HepG2 (cell line): ENCODE results near the gene USH2A. TPM values are rescaled to one million over a fixed set of nuclear protein-coding genes. Genes with fewer than 3 reads are reported as not detected.

Experiments used
- ATAC-seq: fragments of 200-7000 bp; cut with Tn5 transposase; 3 replicates; pipeline ENCODE4 v1.9.1; 2020; ENCODE audit warnings: mild to moderate bottlenecking, moderate library complexity
- BruUV-seq: library from RNA; stranded (reverse); fragments of 400-500 nt; replicated peaks from 2 replicates; lab custom pipeline; 2021; lab: Mats Ljungman, UMichigan
- CTCF ChIA-PET: fragments of 300-600 bp; formaldehyde crosslinking; extraction: SDS; loops from one replicate; lab custom pipeline; 2021; ENCODE audit warnings: low total read pairs, inconsistent platforms, low intra/inter-chr PET ratio; lab: Yijun Ruan, JAX
- POLR2A ChIA-PET: fragments of 350-600 bp; sonication (Branson Sonifier 250); formaldehyde crosslinking; loops from one replicate; lab custom pipeline; 2020; ENCODE audit warnings: antibody characterized with exemption, inconsistent platforms; lab: Yijun Ruan, JAX
- DNase-seq: peaks from one replicate; pipeline ENCODE4 v3.0.0-alpha.2; 2015; ENCODE audit warnings: low spot score
- FAIRE-seq: peaks from 3 replicates; lab custom pipeline; 2011; peaks lifted over from hg19 to GRCh38; lab: Jason Lieb, UNC
- H2AFZ ChIP-seq: one replicate; pipeline ENCODE4 v1.6.1; 2011; ENCODE audit warnings: low read length, inconsistent platforms
- H3K27ac ChIP-seq: fragments of 300-600 bp; 3 replicates; pipeline ENCODE4 v1.8.0; 2011; ENCODE audit warnings: mixed run types, mild to moderate bottlenecking, mixed read lengths, low read length, inconsistent platforms; ENCODE audit not compliant: insufficient read depth; ENCODE audit errors: extremely low read length
- H3K27me3 ChIP-seq, 2 experiments: fragments of 200-600 bp in 1 of 2; 2 replicates in 1 of 2; 3 replicates in 1 of 2; pipeline versions ENCODE4 v1.6.0 to v1.8.0; 2011; ENCODE audit warnings: low read length in 2 of 2, mild to moderate bottlenecking in 2 of 2, moderate library complexity in 2 of 2, inconsistent platforms in 1 of 2; ENCODE audit not compliant: insufficient read depth in 2 of 2, control insufficient read depth in 1 of 2
- H3K36me3 ChIP-seq, 2 experiments: fragments of 200-600 bp in 1 of 2; replicated peaks in 1 of 2; 2 replicates in 1 of 2; 3 replicates in 1 of 2; pipeline versions ENCODE4 v1.5.1 to v1.8.0; 2011; ENCODE audit warnings: low read length in 2 of 2, inconsistent platforms in 1 of 2; ENCODE audit not compliant: insufficient read depth in 2 of 2, control insufficient read depth in 1 of 2
- H3K4me1 ChIP-seq: 2 replicates; pipeline ENCODE4 v1.5.1; 2012; ENCODE audit warnings: low read length, inconsistent platforms; ENCODE audit not compliant: insufficient read depth
- H3K4me2 ChIP-seq: 2 replicates; pipeline ENCODE4 v1.6.0; 2011; ENCODE audit warnings: low read depth, low read length, inconsistent platforms
- H3K4me3 ChIP-seq, 3 experiments: fragments of 200-600 bp in 1 of 3; sonication (generic), shearing (Covaris generic) in 1 of 3; replicated peaks in 1 of 3; 2 replicates each; pipeline ENCODE4 v1.5.1; 2011 to 2016; ENCODE audit warnings: low read length in 3 of 3, inconsistent platforms in 2 of 3, low read depth in 2 of 3, mild to moderate bottlenecking in 2 of 3, control low read depth in 1 of 3, mixed read lengths in 1 of 3; ENCODE audit not compliant: insufficient read depth in 1 of 3
- H3K79me2 ChIP-seq: one replicate; pipeline ENCODE4 v1.6.1; 2011; ENCODE audit warnings: low read length, inconsistent platforms; ENCODE audit not compliant: insufficient read depth
- H3K9ac ChIP-seq: 2 replicates; pipeline ENCODE4 v1.6.0; 2011; ENCODE audit warnings: mild to moderate bottlenecking, low read depth, low read length, inconsistent platforms; ENCODE audit not compliant: insufficient read depth
- H3K9me3 ChIP-seq: 2 replicates; pipeline ENCODE4 v1.5.1; 2012; ENCODE audit warnings: mild to moderate bottlenecking, low read length
- H4K20me1 ChIP-seq: 2 replicates; pipeline ENCODE4 v1.6.0; 2011; ENCODE audit warnings: inconsistent platforms, mild to moderate bottlenecking, low read length, moderate library complexity; ENCODE audit not compliant: insufficient read depth
- CAMTA2 ChIP-seq: sonication (generic); formaldehyde crosslinking; IDR thresholded peaks from 2 replicates; pipeline ENCODE4 v1.4.0; 2020; ENCODE audit warnings: mild to moderate bottlenecking, missing genetic modification reagents, borderline replicate concordance
- HNRNPUL1 ChIP-seq: fragments of 200-400 bp; formaldehyde crosslinking; IDR thresholded peaks from 2 replicates; pipeline ENCODE4 v1.6.1; 2017; ENCODE audit warnings: low read depth, mild to moderate bottlenecking, low read length, moderate library complexity
- SIX1 ChIP-seq: sonication (generic); formaldehyde crosslinking; IDR thresholded peaks from 2 replicates; pipeline ENCODE4 v1.4.0; 2020; ENCODE audit warnings: missing genetic modification reagents, borderline replicate concordance
- ZNF33A ChIP-seq: sonication (generic); formaldehyde crosslinking; IDR thresholded peaks from 2 replicates; pipeline ENCODE4 v1.5.1; 2020; ENCODE audit warnings: missing genetic modification reagents, mild to moderate bottlenecking, moderate library complexity, borderline replicate concordance
- ZNF530 ChIP-seq: sonication (generic); formaldehyde crosslinking; IDR thresholded peaks from 2 replicates; pipeline ENCODE4 v1.5.0; 2020; ENCODE audit warnings: low read depth, mild to moderate bottlenecking, missing genetic modification reagents
- ZNF839 ChIP-seq: sonication (generic); formaldehyde crosslinking; IDR thresholded peaks from 2 replicates; pipeline ENCODE4 v1.4.0; 2020; ENCODE audit warnings: missing genetic modification reagents, mild to moderate bottlenecking, borderline replicate concordance
- in situ Hi-C: cut with HindIII; loops from 2 replicates; pipeline ENCODE4 v1.10.0; 2017; ENCODE audit warnings: low pct_unique_long_range_greater_than_20kb; ENCODE audit not compliant: extremely low pct_ligation_motif_present
- intact Hi-C: fragments of 100-400 bp; cut with micrococcal nuclease; formaldehyde crosslinking; loops from one replicate; pipeline ENCODE4 v1.10.0; 2022; ENCODE audit not compliant: unreplicated experiment
- polyA plus RNA-seq, 8 experiments: library from polyadenylated mRNA; depleted of rRNA in 3 of 8; stranded (reverse) in 7 of 8; unstranded in 1 of 8; fragments of >200 nt; fragmentation: Illumina TruSeq in 4 of 8; extraction: Trizol in 4 of 8; gene quantifications; 2 replicates each; pipeline versions ENCODE4 v1.2.1 to v1.2.3, GENCODE V29; 2011 to 2016; ENCODE audit warnings: low read depth in 4 of 8, missing spikeins in 1 of 8, mixed read lengths in 1 of 8; ENCODE audit not compliant: insufficient read depth in 1 of 8
- total RNA-seq, 5 experiments: library from RNA; depleted of rRNA; stranded (reverse); fragments of >200 nt; fragmentation: Illumina TruSeq; extraction: Trizol; gene quantifications; 2 replicates each; pipeline ENCODE4 v1.2.3, GENCODE V29; 2016; ENCODE audit warnings: low read depth in 1 of 5
- TF ChIP-seq, protein P1 (sequence below): sonication (generic); formaldehyde crosslinking; IDR thresholded peaks from 2 replicates; pipeline ENCODE4 v1.4.0; 2020; ENCODE audit warnings: missing genetic modification reagents, borderline replicate concordance
- TF ChIP-seq, protein P2 (sequence below), 2 experiments: fragments of 450-650 bp in 1 of 2; sonication (generic) in 1 of 2; formaldehyde crosslinking in 1 of 2; IDR thresholded peaks; 2 replicates each; pipeline versions ENCODE4 v1.6.1 to v1.8.0; 2016 to 2022; ENCODE audit warnings: antibody characterized with exemption in 1 of 2, mild to moderate bottlenecking in 1 of 2, missing genetic modification reagents in 1 of 2

Gene USH2A
- total and polyA plus RNA-seq, 2 of the 13 experiments (the other 11 are each of a cell fraction or from before 2014, with no cell fraction given), result 0.02 TPM; not detected in 1

DNA sequence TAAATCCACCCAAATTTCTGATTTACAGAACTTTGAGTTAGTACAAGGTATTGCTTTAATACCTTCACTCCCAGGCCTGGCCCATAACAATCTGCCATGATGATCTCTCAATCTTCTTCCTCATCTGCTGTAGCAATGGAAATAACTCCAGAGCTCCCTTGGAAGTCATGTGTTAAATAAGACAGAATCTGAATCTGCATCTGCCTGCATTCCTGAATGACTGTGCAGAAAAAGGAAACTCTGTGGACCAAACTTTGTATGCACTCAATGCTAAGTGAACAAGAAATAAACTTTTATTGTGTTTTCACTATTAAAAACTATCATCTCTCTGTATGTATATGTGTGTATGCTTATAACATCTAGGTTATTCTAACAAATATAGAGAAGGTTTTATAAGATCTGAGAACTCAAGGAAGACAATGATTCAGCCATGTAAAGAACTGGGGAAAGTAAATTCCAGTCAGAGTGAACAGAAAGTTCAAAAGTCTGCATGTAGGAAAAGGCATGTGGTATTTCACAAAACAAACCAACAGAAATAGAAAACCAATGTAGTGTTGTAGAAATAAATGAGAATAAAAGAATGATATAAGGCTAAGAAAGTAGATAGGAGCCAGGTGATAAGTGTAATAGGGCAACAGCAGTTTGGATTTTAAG is 390.2 kb downstream of the USH2A start:
- in situ Hi-C loops (no loop called here), intact Hi-C loops (loop anchor here (10.0 kb wide), 1 partner anchor 192 kb away; no protein-coding TSS in a partner anchor)
- no peaks in the 10 kb centered on the region for H3K4me1 ChIP-seq
- CTCF ChIA-PET, result no interaction called here
- H3K27me3 ChIP-seq, result no peaks in the 10 kb centered on the region
- no peaks in the 10 kb centered on the region for H3K79me2 ChIP-seq
- ATAC-seq (no peak), FAIRE-seq (no peak), DNase-seq (no peak)
- H4K20me1 ChIP-seq, result no peaks in the 10 kb centered on the region
- no peak overlapping the region for H3K4me2 ChIP-seq
- H3K4me3 ChIP-seq, result no peak overlapping the region
- no peak overlapping the region for H3K27ac ChIP-seq
- BruUV-seq, result no TSS peak
- H3K9me3 ChIP-seq, result no peaks in the 10 kb centered on the region
- H3K36me3 ChIP-seq, result no peaks in the 10 kb centered on the region
- no peak overlapping the region for H3K9ac ChIP-seq
- no peak overlapping the region for H2AFZ ChIP-seq
- POLR2A ChIA-PET, result no interaction called here
- TF ChIP-seq SIX1 (no peak), ZNF530 (CRISPR knock-in tag) (no peak), ZNF839 (CRISPR knock-in tag) (no peak), HNRNPUL1 (no peak), ZNF33A (no peak), CAMTA2 (CRISPR knock-in tag) (no peak)
- TF ChIP-seq, protein P1, sequence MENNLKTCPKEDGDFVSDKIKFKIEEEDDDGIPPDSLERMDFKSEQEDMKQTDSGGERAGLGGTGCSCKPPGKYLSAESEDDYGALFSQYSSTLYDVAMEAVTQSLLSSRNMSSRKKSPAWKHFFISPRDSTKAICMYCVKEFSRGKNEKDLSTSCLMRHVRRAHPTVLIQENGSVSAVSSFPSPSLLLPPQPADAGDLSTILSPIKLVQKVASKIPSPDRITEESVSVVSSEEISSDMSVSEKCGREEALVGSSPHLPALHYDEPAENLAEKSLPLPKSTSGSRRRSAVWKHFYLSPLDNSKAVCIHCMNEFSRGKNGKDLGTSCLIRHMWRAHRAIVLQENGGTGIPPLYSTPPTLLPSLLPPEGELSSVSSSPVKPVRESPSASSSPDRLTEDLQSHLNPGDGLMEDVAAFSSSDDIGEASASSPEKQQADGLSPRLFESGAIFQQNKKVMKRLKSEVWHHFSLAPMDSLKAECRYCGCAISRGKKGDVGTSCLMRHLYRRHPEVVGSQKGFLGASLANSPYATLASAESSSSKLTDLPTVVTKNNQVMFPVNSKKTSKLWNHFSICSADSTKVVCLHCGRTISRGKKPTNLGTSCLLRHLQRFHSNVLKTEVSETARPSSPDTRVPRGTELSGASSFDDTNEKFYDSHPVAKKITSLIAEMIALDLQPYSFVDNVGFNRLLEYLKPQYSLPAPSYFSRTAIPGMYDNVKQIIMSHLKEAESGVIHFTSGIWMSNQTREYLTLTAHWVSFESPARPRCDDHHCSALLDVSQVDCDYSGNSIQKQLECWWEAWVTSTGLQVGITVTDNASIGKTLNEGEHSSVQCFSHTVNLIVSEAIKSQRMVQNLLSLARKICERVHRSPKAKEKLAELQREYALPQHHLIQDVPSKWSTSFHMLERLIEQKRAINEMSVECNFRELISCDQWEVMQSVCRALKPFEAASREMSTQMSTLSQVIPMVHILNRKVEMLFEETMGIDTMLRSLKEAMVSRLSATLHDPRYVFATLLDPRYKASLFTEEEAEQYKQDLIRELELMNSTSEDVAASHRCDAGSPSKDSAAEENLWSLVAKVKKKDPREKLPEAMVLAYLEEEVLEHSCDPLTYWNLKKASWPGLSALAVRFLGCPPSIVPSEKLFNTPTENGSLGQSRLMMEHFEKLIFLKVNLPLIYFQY (CRISPR knock-in tag), result no peak
- TF ChIP-seq, protein P2, sequence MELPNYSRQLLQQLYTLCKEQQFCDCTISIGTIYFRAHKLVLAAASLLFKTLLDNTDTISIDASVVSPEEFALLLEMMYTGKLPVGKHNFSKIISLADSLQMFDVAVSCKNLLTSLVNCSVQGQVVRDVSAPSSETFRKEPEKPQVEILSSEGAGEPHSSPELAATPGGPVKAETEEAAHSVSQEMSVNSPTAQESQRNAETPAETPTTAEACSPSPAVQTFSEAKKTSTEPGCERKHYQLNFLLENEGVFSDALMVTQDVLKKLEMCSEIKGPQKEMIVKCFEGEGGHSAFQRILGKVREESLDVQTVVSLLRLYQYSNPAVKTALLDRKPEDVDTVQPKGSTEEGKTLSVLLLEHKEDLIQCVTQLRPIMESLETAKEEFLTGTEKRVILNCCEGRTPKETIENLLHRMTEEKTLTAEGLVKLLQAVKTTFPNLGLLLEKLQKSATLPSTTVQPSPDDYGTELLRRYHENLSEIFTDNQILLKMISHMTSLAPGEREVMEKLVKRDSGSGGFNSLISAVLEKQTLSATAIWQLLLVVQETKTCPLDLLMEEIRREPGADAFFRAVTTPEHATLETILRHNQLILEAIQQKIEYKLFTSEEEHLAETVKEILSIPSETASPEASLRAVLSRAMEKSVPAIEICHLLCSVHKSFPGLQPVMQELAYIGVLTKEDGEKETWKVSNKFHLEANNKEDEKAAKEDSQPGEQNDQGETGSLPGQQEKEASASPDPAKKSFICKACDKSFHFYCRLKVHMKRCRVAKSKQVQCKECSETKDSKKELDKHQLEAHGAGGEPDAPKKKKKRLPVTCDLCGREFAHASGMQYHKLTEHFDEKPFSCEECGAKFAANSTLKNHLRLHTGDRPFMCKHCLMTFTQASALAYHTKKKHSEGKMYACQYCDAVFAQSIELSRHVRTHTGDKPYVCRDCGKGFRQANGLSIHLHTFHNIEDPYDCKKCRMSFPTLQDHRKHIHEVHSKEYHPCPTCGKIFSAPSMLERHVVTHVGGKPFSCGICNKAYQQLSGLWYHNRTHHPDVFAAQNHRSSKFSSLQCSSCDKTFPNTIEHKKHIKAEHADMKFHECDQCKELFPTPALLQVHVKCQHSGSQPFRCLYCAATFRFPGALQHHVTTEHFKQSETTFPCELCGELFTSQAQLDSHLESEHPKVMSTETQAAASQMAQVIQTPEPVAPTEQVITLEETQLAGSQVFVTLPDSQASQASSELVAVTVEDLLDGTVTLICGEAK (IDR thresholded peaks at IDR 0.05), result no peak
- TF ChIP-seq, protein P2 (CRISPR knock-in tag; IDR thresholded peaks at IDR 0.05), result no peak
